Activated CD4-positive, alpha-beta T cell treated with anti-CD3 and anti-CD28 coated beads for 48 hours (primary cell): ENCODE data around the gene CCR8.

Experiments
- DNase-seq: peaks from one replicate; pipeline ENCODE4 v3.0.0-alpha.2; 2020

Gene CCR8

GRCh38 chr3:39329493-39329892 lies at the start of gene CCR8:
Gene CCR8 (plus strand): TSS chr3:39329709. CDS start chr3:39332332, 2,623 bp downstream.
- no peak for DNase-seq

GRCh38 chr3:39279745-39280517 lies 49.6 kb upstream of the CCR8 start, which contains the start of gene CX3CR1:
Gene CX3CR1 (minus strand): TSS chr3:39280036. CDS start chr3:39266509, 13,527 bp downstream.
- no peak for DNase-seq

- no peak for DNase-seq
Observed at GRCh38 chr3:39280571-39280970, 48.9 kb upstream of the CCR8 start.

GRCh38 chr3:39281533-39281932 lies 48.0 kb upstream of the CCR8 start:
- no peak for DNase-seq

- no peak for DNase-seq
Observed at GRCh38 chr3:39282057-39282456, 47.5 kb upstream of the CCR8 start.

- DNase-seq: no peak
Observed at GRCh38 chr3:39284457-39284881, 45.0 kb upstream of the CCR8 start.

- DNase-seq: no peak
Observed at GRCh38 chr3:39285332-39285731, 44.2 kb upstream of the CCR8 start.

- DNase-seq: no peak
Observed at GRCh38 chr3:39286771-39287170, 42.7 kb upstream of the CCR8 start.

- DNase-seq: no peak
Observed at GRCh38 chr3:39287216-39288164, 42.0 kb upstream of the CCR8 start.

- DNase-seq: peak; percentile 88
Observed at GRCh38 chr3:39288300-39288808, 41.2 kb upstream of the CCR8 start.

GRCh38 chr3:39289107-39289506 lies 40.4 kb upstream of the CCR8 start:
- DNase-seq: no peak

GRCh38 chr3:39290255-39290654 lies 39.3 kb upstream of the CCR8 start:
- no peak for DNase-seq

GRCh38 chr3:39291903-39292329 lies 37.6 kb upstream of the CCR8 start:
- DNase-seq: peak; percentile 87

GRCh38 chr3:39292961-39293360 lies 36.5 kb upstream of the CCR8 start:
- DNase-seq: no peak

- peak; percentile 28 for DNase-seq
Observed at GRCh38 chr3:39294446-39295183, 34.9 kb upstream of the CCR8 start.

GRCh38 chr3:39295184-39295775 lies 34.2 kb upstream of the CCR8 start:
- DNase-seq: no peak

GRCh38 chr3:39296197-39297077 lies 33.1 kb upstream of the CCR8 start:
- no peak for DNase-seq

GRCh38 chr3:39299279-39299678 lies 30.2 kb upstream of the CCR8 start:
- no peak for DNase-seq

GRCh38 chr3:39302178-39302577 lies 27.3 kb upstream of the CCR8 start:
- DNase-seq: no peak

GRCh38 chr3:39313289-39313688 lies 16.2 kb upstream of the CCR8 start:
- DNase-seq: no peak

- DNase-seq: no peak
Observed at GRCh38 chr3:39315420-39315819, 14.1 kb upstream of the CCR8 start.
